ENCODE data around the gene RAB9A.
"Not testable (repeated sequence)": the region's sequence is repeated elsewhere in the genome, so short reads cannot be mapped to it uniquely, and the experiment has no call there.

Gene RAB9A

DNA sequence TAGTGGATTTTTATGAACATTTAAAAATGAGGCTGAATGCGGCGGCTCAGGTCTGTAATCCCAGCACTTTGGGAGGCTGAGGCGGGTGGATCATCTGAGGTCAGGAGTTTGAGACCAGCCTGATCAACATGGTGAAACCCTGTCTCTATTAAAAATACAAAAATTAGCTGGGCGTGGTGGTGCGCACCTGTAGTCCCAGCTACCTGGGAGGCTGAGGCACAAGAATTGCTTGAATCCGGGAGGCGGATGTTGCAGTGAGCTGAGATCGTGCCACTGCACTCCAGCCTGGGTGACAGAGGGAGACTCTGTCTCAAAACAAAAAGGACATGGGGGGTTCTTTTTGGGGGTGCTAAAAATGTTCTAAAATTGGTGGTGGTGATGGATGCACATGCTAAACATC is 19.2 kb upstream of the RAB9A start:
- not testable (repeated sequence) for DNase-seq (ENCODE audit: low read depth, low spot score)

DNA sequence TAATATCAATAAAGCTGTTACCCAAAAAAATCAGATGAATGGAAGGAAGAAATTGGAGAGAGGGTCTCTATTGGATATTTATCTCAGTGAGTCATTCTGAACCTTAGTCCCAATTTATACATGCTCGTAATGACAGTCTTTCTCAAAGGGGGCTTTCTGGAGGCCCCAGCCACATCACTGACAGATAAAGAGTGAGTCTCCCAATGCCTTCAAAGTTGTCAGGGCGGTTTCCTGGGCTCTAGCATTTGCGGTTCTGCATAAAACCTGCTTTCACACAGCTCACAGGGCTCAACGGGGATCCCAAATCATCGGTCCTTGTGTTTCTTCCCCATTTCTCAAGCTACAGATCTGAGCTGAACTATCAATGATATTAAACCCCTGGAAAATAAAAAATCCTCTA is 18.7 kb upstream of the RAB9A start:
- DNase-seq (ENCODE audit: low read depth, low spot score), result no peak

DNA sequence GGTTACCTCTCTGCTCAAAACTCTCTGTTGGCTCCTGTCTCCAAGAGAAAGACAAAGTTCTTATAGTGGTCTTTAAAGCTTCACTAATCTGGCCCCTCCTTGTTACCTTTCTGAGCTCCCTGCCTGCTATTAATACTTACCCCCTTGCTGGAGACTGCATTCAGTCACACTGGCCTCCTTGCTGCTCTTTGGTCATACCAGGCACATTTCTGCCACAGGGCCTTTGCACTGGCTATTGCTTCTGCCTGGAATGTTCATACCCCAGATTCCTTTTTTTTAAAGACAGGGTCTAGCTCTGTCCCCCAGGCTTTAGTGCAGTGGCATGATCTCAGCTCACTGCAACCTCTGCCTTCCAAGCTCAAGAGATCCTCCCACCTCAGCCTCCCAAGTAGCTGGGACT is 15.9 kb upstream of the RAB9A start:
- no peak for DNase-seq (ENCODE audit: low read depth, low spot score)

DNA sequence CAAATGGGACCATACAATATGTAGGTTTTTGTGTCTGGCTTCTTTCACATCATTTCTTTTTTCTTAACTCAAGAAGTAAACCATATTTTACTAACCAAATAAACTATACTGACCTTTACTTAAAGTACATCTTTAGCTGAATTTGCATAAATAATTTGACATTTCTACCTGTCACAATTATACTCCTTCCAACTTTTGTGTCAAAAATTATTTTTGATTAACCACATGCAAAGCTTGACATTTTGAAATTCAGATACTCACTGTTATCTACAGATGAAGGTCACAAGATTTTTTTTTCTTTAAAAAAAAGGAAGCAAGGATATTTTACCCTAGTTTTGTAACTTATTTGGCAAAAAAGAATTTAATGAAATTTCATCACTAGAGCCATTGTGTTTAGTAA is 12.0 kb upstream of the RAB9A start:
- DNase-seq (ENCODE audit: low read depth, low spot score), result no peak

DNA sequence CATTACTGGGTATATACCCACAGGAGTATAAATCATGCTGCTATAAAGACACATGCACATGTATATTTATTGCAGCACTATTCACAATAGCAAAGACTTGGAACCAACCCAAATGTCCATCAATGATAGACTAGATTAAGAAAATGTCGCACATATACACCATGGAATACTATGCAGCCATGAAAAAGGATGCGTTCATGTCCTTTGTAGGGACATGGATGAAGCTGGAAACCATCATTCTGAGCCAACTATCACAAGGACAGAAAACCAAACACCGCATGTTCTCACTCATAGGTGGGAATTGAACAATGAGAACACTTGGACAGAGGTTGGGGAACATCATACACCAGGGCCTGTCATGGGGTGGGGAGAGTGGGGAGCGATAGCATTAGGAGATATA is 9.2 kb upstream of the RAB9A start:
- DNase-seq (ENCODE audit: low read depth, low spot score), result not testable (repeated sequence)

DNA sequence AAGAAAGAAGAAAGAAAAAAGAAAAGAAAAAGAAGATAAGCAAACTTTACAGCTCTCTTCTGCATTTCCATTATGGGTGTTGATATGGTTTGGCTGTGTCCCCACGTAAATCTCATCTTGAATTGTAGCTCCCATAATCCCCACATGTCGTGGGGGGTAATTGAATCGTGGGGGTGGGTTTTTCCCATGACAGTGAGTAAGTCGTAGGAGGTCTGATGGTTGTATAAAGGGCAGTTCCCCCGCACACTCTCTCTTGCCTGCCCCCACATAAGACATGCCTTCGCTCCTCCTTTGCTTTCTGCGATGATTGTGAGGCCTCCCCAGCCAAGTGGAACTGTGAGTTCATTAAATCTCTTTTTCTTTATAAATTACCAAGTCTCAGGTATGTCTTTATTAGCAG is 7.3 kb upstream of the RAB9A start:
- DNase-seq (ENCODE audit: low read depth, low spot score), result no peak

DNA sequence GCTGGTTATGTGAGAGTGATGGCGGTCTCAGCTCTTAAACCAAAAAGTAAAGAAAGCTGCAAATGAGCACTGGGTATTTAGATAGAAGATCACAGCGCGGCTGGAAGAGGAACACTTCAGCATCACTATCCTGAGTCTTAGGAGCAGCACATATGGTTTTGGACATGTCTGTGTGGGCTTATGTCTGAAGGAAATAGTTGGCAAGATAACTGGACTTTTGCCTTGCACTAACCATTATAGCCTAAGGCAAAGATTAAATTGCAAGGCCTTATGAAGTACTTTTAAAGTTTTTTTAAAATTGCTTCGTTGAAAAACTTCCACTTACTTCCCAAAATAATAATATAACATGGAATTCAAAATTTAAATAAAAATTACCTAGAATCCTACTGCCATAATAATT is 4.6 kb upstream of the RAB9A start:
- no peak for DNase-seq (ENCODE audit: low read depth, low spot score)

DNA sequence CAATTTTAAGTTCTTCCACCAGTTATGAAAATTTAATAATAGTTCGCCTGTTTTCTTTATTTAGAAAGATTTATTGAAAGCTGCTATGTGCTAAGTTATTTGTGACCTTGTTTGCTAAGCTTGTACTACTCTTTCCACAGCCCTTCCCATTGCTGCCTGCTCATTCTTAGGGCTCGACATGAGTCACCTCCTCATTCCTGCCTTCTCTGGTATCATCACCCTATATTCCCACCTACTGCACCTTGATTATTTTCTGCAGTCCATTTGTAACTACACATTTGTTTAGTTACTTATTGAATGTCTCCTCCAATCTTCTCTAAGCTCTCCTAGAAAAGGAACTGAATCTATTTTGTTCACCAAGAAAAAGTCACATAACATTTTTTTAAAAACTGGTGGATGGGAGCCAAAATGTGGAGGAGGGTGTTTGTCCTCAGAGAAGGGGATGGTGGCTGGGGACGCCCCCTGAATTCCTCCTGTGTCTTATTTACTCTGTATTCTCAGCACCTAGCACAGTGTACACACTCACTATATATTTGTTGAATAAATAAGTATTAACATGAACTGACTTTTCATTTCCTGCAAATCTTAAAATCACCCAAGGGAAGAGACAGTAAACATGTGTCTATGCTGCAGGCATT is 3.7 kb upstream of the RAB9A start:
- DNase-seq (ENCODE audit: low read depth, low spot score), result no peak

DNA sequence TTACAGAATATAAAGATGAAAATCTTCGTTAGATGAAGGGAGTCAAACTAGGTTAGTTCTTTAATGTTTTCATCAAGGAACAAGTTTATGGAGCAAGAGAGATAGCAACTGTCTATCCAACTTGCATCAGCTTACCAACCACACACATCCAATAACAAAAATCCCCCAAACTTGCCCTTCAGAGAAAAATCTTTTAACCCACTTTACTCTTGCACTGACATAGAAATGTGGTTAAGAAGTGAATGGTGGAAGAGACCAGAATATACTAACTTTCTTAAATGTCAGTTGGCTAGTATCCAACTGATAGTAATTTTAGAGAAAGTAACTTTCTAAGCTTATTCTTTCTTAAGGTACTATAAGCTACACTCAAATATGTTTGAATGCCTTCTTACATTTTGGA is 1.7 kb upstream of the RAB9A start:
- DNase-seq (ENCODE audit: low read depth, low spot score), result no peak

DNA sequence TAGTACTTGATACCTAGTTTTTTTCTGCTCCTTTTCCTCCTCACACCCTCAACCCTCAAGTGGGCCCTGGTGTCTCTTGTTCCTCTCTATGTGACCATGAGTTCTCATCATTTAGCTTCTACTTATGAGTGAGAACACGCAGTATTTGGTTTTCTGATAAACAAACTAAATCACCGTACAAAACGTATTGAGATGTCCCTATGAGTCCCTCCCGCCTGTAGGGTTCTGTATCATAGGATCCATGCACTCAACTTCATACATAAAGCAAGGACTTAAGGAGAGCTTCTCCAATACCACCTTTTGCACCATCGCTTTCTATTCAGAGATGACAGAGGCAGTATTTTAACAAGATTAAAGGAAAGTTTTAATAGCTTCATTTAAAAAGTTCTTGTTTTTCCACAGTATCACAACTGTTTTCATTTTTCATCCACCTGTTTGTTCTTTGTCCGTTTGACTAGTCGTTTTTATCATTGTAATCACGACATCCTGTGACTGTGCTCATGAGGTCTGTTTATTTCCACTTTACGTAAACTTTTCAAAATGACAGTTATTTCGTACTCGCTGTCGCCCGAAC is 457 bp upstream of the RAB9A start:
- no peak for DNase-seq (ENCODE audit: low read depth, low spot score)

DNA sequence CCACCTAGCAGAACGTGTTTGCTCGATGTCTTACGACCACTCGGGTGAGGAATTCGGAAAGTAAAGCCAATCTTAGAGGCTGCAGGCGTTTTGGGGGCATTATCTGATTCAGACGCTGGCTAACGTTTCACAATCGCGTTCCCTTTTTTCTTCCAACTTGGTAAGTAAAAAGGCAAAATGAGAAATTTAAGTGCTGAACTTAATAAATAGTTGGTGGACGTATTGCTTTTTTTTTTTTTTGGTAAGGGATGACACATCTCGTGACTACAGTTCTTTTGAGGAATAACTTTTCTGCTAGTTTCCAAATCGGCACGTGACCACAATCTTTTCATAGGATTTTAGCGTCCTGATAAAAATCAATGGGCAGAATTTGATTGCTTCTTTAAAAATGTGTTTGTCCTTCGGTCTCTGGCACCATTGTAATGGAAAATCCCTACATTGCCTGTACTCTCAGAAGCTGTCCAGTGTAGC is 848 bp downstream of the RAB9A start:
- no peak for DNase-seq (ENCODE audit: low read depth, low spot score)

DNA sequence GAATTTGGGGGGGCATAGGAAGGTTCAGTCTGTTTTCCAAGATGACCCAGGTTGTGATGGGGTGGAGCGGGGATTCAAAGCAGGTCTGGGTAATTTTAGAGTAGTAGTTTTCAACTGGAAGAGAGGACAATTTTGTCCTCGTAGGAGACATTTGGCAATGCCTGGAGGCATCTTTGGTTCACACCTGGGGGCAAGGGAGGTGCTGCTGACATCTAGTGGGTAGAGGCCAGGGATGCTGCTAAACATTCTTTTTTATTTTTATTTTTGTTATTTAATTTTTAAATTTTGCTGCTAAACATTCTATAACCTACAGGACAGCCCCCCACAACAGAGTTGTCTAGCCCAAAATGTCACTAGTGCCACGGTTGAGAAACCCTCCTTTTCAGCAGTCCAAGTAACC is 1.9 kb downstream of the RAB9A start:
- no peak for DNase-seq (ENCODE audit: low read depth, low spot score)

DNA sequence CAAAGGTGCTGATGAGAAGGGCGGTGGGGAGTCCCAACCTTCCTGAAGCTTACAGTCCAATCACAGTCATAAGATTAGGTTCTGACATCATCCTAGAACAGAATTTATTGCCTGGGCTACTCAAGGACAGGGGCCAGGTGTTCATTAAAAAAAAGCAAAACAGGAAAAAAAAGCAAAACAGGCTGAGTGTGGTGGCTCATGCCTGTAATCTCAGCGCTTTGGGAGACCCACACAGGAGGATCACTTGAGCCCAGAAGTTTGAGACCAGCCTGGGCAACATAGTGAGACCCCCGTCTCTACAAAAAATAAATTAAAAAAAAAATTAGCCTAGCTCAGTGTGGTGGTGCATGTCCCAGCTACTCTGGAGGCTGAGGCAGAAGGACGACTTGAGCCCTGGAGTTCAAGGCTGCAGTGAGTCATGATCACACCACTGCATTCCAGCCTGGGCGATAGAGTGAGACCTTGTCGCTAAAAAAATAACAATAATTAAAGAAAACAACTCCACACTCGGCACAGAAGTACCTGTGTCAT is 3.0 kb downstream of the RAB9A start:
- no peak for DNase-seq (ENCODE audit: low read depth, low spot score)

DNA sequence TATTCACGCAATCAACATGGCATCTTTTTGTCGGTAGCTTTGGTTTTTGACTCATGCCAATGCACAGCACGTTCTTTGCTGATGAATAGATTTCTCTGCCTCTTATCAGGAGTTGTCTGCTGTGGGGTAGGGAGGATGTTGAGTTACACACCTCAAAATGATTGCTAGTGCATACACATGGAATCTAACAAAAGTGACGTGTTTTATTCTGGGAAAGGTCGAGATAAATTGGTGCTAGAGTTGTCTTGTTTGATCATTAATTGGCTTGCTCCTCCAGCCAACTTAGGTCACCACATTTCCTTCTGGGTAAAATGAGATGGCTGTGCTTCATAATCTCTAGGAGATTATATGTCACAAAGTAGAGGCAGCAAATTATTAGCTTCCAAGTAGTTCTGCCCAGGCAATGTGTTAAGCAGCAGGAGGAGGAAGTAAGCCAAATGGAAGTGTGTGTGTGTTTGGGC is 3.9 kb downstream of the RAB9A start:
- no peak for DNase-seq (ENCODE audit: low read depth, low spot score)

DNA sequence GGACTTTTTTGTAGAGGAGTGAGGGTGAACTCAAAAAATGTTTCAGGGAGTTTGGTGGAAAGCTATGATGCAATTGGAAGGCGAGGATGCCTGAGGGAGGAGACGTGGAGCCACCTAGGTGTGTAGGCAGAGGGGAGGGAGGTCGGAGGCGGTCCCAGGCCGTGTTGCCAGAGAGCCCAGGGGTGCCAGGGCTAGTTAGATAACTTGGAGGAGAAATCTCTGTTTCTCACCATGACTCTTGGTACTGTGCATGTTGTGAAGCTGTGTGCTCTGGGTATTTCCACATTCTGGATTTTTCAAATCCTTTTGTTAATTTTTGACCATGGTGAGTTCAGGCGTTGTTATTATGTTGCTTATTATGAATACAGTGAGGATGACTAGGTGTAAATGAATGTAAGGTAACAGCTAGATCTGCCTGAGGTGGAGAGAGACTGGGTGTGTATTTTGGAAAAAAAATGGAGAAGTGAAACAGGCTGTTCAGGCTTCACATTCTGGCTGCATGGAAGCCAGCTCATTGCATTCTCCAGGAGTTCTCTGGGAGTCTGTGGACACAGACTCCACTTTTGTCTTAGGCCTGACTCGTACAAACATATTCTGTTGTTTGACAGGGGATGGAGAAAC is 4.5 kb downstream of the RAB9A start:
- no peak for DNase-seq (ENCODE audit: low read depth, low spot score)

DNA sequence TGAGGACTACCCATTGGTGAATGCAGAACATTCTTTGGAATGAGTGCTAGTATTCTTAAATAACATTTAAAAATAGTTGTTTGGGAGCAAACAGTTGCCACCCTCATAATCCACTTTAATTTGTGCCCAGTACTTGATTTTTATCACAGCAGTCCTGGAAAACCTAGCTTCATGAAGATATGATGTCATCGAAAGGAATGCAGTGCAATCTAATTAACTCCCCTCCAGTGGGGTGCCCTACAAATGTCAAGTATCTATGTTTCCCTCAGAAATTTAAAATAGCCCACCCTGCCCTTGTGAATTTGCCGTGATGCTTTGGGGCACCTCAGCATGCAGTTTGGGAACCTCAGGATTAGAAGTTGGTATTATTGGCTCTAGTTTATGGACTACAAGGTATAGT is 5.4 kb downstream of the RAB9A start:
- no peak for DNase-seq (ENCODE audit: low read depth, low spot score)

DNA sequence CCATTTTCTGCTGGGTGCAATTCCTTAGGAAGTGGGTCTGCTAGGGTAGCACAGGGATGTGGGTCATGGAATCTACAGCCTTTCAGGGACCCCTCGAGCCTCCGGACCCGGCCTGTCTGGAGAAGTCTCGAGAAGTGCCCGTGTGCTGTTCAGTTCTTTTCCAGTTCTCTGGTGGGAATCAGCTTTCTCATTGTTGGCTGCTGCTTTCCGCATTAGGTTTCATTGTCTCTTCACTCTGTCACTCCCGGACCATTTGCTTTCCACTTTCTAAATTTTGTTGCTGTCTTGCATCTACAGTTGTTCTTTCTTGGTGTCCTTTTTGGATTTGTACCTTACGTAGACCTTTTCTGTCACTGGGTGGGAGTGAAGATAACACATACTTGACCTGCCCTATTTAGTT is 6.1 kb downstream of the RAB9A start:
- no peak for DNase-seq (ENCODE audit: low read depth, low spot score)

DNA sequence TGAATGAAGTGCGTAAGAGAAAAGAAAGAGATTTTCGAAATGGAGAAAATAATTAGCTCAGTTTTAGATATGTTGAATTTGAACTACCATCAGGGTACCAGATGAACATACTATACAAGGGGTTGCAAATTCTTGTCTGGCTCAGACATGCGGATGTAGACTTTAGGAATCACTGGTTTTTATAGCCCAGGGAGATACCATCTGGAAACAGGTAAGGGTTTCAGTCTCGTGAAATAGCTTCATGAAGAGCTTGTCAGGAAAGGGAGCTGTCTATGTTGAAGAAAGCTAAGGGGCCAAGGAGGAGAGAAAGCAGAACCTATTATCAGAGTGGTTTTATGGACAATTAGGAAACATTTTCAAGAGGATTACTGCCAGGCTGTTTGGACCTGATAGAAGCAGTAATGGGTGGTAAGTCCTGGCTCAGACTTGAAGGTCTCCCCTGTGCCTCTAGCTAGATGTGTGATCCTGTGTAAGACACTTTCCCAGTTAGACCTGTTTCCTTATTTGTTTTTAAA is 6.7 kb downstream of the RAB9A start:
- DNase-seq (ENCODE audit: low read depth, low spot score), result no peak

DNA sequence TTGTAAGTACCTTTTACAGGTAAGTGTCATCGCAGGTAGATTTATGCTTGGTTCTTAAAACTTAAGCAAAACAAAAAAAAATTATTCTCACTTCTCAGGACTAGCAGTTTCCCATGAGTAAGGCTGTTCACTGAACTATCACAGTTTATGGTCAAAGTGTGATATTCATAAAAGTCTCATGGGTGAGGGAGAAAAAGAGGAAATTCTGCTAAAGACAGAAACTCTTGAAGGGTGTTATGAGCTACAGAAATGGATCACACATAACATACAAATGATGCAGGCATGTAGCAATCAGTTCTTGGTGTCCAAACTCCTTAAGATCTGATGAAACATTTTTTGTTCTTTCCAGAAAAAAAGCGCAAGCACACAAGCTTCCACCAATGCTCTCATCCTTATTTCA is 8.5 kb downstream of the RAB9A start:
- no peak for DNase-seq (ENCODE audit: low read depth, low spot score)

DNA sequence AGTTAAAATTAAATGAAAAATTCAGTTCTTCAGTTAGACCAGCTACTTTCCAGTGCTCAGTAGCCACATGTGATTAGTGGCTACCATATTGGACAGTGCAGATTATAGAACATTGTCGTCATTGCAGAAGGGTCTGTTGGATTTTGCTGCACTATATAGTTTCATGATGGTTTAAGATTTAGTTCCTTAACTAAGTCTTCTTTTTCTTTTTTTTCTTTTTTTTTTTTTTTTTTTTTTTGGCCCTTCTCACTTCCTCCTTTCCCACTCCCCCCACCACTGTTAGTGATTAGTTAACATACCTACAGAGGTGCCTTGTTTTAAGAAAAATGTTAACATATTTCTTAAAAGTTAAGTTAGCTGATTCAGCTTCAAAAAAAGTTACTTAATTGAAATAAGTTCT is 9.0 kb downstream of the RAB9A start:
- no peak for DNase-seq (ENCODE audit: low read depth, low spot score)

DNA sequence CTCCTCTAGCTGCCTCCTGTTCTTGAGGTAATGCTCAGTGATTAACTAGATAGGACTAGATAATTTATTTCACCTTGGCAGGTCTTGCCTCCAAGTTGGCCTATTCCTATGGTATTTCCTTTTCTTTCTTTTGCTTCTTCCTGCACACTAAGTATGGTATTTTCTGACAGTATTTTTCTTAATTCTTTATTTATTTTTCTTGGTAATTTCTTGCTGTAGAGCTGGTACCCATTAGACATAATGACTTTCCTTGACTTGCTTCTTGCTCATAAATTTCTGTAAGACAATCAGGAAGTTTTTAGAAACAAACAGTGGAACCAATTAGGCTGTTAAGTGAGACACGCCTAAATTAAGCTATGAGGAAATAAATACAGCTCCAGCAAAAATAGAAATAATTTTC is 9.5 kb downstream of the RAB9A start:
- no peak for DNase-seq (ENCODE audit: low read depth, low spot score)

DNA sequence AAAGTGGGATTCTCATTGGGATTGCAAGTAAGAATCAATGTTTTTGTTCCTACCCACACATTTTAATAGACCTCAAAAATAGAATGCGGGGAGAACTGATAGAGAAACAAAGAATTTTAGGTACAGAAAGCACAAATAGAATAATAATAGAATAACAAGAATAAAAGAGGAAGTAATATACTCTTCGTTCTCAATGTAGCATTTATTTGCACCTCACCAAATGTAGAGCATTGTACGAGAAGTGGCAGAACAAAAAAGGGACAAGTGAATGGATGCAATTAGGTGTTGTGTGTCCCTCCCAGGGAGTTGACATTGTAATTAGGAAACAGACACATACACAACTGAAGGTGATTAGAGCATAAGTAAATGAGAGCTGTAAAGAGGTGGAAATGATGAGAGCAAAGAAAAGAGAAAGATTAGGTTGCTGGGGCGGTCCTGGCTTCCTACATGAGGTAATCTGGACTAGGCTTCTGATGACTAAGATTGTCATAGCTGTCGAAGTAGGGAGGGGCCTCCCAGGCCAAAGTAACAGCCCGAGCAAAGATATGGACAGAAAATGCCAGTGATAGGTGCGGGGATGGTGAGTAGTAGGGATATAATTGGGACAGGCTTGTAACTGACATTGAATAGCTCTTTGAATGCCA is 10.4 kb downstream of the RAB9A start:
- no peak for DNase-seq (ENCODE audit: low read depth, low spot score)
